BE2C (cell line): Measurements from ENCODE around the gene PCDH9.

Source experiments
- DNase-seq: peaks from one replicate; pipeline ENCODE4 v3.0.0-alpha.2; 2020
- H3K27me3 ChIP-seq: fragments of 250-450 bp; sonication (Bioruptor Pico); 2 replicates; pipeline ENCODE4 v1.5.1; 2020; ENCODE audit warnings: mild to moderate bottlenecking
- H3K36me3 ChIP-seq: fragments of 250-450 bp; sonication (Bioruptor Pico); 2 replicates; pipeline ENCODE4 v1.5.1; 2020; ENCODE audit warnings: mild to moderate bottlenecking
- H3K4me1 ChIP-seq: fragments of 250-450 bp; sonication (Bioruptor Pico); 2 replicates; pipeline ENCODE4 v1.5.1; 2020
- H3K4me3 ChIP-seq: 2 replicates; pipeline ENCODE4 v1.5.1; 2011; ENCODE audit warnings: low read depth, low read length
- H3K9me3 ChIP-seq: fragments of 250-450 bp; sonication (Bioruptor Pico); 2 replicates; pipeline ENCODE4 v1.5.1; 2020
- TF ChIP-seq, protein P1 (sequence below): IDR thresholded peaks from 2 replicates; pipeline ENCODE4 v1.5.1; 2012; ENCODE audit warnings: mild to moderate bottlenecking, low read depth, low read length

Gene PCDH9

GRCh38 chr13:66859934-66860877 lies 369.9 kb downstream of the PCDH9 start:
- TF ChIP-seq, protein P1, sequence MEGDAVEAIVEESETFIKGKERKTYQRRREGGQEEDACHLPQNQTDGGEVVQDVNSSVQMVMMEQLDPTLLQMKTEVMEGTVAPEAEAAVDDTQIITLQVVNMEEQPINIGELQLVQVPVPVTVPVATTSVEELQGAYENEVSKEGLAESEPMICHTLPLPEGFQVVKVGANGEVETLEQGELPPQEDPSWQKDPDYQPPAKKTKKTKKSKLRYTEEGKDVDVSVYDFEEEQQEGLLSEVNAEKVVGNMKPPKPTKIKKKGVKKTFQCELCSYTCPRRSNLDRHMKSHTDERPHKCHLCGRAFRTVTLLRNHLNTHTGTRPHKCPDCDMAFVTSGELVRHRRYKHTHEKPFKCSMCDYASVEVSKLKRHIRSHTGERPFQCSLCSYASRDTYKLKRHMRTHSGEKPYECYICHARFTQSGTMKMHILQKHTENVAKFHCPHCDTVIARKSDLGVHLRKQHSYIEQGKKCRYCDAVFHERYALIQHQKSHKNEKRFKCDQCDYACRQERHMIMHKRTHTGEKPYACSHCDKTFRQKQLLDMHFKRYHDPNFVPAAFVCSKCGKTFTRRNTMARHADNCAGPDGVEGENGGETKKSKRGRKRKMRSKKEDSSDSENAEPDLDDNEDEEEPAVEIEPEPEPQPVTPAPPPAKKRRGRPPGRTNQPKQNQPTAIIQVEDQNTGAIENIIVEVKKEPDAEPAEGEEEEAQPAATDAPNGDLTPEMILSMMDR: no peak
- no peaks in the 10 kb centered on the region for H3K27me3 ChIP-seq
- no peak for DNase-seq
- H3K36me3 ChIP-seq: no peaks in the 10 kb centered on the region
- H3K4me1 ChIP-seq: peaks cover 6% of the 10 kb centered on the region; the same call in 1 of the 2 replicates
- no peaks in the 10 kb centered on the region for H3K9me3 ChIP-seq
- no peak overlapping the region for H3K4me3 ChIP-seq

GRCh38 chr13:66859078-66859477 lies 371.1 kb downstream of the PCDH9 start:
- H3K4me1 ChIP-seq: peaks cover 6% of the 10 kb centered on the region; the same call in 1 of the 2 replicates
- DNase-seq: no peak
- TF ChIP-seq, protein P1: no peak

DNA sequence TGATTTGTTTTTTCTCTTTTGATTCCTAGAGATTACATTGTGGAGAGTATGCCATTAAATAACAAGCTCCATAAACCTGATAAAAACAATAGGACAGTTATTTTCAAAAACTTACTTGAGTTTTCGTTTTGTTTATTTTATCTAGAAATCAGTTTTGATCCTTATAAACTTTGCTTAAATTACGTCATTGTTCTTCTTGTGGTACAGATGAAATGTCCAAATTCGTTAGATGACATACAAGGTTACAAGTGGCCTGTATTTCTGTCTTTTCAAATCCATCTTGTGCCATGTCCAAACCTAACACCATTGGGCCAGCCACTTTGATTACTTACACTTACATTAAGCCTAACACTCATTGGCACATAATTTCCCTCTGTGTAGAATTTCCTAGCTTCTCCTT lies 372.0 kb downstream of the PCDH9 start:
- no peak for DNase-seq
- H3K4me1 ChIP-seq: peaks cover 6% of the 10 kb centered on the region; the same call in 1 of the 2 replicates
- H3K27me3 ChIP-seq: no peaks in the 10 kb centered on the region
- H3K9me3 ChIP-seq: no peaks in the 10 kb centered on the region
- TF ChIP-seq, protein P1: no peak
- H3K36me3 ChIP-seq: no peaks in the 10 kb centered on the region
- no peak overlapping the region for H3K4me3 ChIP-seq

More at GRCh38 chr13:66859078-66859477, 371.1 kb downstream of the PCDH9 start:
- no peaks in the 10 kb centered on the region for H3K9me3 ChIP-seq
- H3K4me3 ChIP-seq: no peak overlapping the region
- H3K27me3 ChIP-seq: no peaks in the 10 kb centered on the region
- no peaks in the 10 kb centered on the region for H3K36me3 ChIP-seq

DNA sequence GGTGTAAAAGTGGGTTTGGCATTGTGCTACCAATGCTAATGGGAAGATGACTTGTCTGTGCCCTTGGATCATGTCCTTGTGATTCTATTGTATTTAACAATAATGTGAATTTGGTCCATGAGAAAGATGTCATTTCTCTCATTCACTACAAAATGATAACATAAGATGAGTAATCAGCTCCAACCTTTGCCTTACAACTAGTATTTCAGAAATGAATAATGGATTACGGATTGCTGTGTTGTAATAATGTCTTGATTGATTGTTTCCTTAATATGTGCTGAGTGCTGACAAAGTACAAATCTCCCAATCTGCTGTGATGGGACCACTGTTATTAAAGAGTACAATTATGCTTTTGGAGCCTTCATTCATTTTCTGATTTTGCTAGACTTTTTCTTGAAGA lies 375.0 kb downstream of the PCDH9 start:
- Histone ChIP-seq H3K36me3 (no peaks in the 10 kb centered on the region), H3K9me3 (no peaks in the 10 kb centered on the region), H3K27me3 (no peaks in the 10 kb centered on the region), H3K4me1 (peaks cover 6% of the 10 kb centered on the region; the same call in 1 of the 2 replicates), H3K4me3 (no peak overlapping the region)
- TF ChIP-seq, protein P1: no peak
- DNase-seq: no peak

DNA sequence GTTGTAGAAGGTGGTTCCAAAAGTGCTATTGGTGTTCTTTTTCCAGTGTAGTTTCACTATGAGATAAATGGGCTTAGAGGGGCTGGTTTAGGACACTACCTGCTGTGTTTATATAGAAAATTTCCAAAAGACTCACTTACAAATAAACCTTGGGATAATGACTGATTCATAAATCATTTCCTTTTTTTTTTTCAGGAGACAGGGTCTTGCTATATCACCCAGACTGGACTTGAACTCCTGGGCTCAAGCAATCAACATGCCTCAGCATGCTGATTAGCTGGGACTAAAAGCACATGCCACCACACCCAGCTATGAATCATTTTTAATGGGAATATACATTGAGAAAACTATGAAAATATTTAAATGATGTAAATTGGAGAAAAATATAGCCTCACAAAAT lies 376.6 kb downstream of the PCDH9 start:
- DNase-seq: no peak
- no peak overlapping the region for H3K4me3 ChIP-seq
- peaks cover 6% of the 10 kb centered on the region; the same call in 1 of the 2 replicates for H3K4me1 ChIP-seq
- no peaks in the 10 kb centered on the region for H3K27me3 ChIP-seq
- TF ChIP-seq, protein P1: no peak
- H3K36me3 ChIP-seq: no peaks in the 10 kb centered on the region
- H3K9me3 ChIP-seq: no peaks in the 10 kb centered on the region

DNA sequence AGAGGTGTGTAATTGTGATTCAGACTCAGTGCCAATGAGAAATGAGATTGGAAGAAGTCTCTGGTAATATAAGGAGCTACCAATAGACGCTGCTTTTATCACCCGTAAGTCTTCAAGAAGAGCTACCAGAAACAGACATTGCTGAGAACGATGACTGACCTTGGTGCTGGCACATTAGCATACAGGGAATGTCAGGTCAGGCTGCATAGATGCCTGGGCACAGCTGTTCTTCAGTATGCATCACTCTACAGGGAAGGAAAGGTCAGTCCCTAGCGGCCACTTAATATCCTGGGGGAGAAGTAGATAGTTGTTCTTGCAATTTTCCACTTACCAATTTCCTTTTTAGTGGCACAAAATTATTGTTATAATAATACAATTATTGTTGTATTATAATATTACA lies 380.4 kb downstream of the PCDH9 start:
- H3K4me1 ChIP-seq: no peaks in the 10 kb centered on the region
- H3K9me3 ChIP-seq: no peaks in the 10 kb centered on the region
- TF ChIP-seq, protein P1: no peak
- H3K4me3 ChIP-seq: no peak overlapping the region
- no peak for DNase-seq
- H3K36me3 ChIP-seq: no peaks in the 10 kb centered on the region
- H3K27me3 ChIP-seq: no peaks in the 10 kb centered on the region
